ENCODE measurements around the gene RPS5. TPM values are rescaled to one million over a fixed set of nuclear protein-coding genes. Genes with fewer than 3 reads are reported as not detected.

Gene RPS5
- total RNA-seq, 1 donor from 2014 or later, result 673 TPM

- no peak for DNase-seq (ENCODE audit: low spot score)
Measured at GRCh38 chr19:58381460-58382212, 5.4 kb upstream of the RPS5 start.

GRCh38 chr19:58382997-58383603 is 4.0 kb upstream of the RPS5 start:
- no peak for DNase-seq (ENCODE audit: low spot score)

- no peak for DNase-seq (ENCODE audit: low spot score)
Measured at GRCh38 chr19:58385313-58385890, 1.7 kb upstream of the RPS5 start.

GRCh38 chr19:58385891-58386575 is 1.0 kb upstream of the RPS5 start:
- no peak for DNase-seq (ENCODE audit: low spot score)

- DNase-seq (ENCODE audit: low spot score), result no peak
Measured at GRCh38 chr19:58387338-58388174, 487 bp downstream of the RPS5 start.

- no peak for DNase-seq (ENCODE audit: low spot score)
Measured at GRCh38 chr19:58388175-58388526, 1.1 kb downstream of the RPS5 start.

- no peak for DNase-seq (ENCODE audit: low spot score)
Measured at GRCh38 chr19:58392945-58393724, 6.1 kb downstream of the RPS5 start.

- no peak for DNase-seq (ENCODE audit: low spot score)
Measured at GRCh38 chr19:58393725-58394033, 6.6 kb downstream of the RPS5 start.

GRCh38 chr19:58394821-58395219 is 7.8 kb downstream of the RPS5 start:
- DNase-seq (ENCODE audit: low spot score), result no peak

GRCh38 chr19:58395220-58395978 is 8.3 kb downstream of the RPS5 start, which contains the start of gene RNF225:
Gene RNF225, plus strand, starts transcription at chr19:58395656. Its CDS starts 434 bp downstream, at chr19:58396090.
- no peak for DNase-seq (ENCODE audit: low spot score)

- no peak for DNase-seq (ENCODE audit: low spot score)
Measured at GRCh38 chr19:58395979-58396627, 9.0 kb downstream of the RPS5 start.

- no peak for DNase-seq (ENCODE audit: low spot score)
Measured at GRCh38 chr19:58396691-58397532, 9.8 kb downstream of the RPS5 start.

- DNase-seq (ENCODE audit: low spot score), result no peak
Measured at GRCh38 chr19:58397533-58398037, 10.5 kb downstream of the RPS5 start.

GRCh38 chr19:58398087-58398486 is 11.0 kb downstream of the RPS5 start:
- DNase-seq (ENCODE audit: low spot score), result no peak

GRCh38 chr19:58398545-58398944 is 11.5 kb downstream of the RPS5 start:
- DNase-seq (ENCODE audit: low spot score), result no peak

- DNase-seq (ENCODE audit: low spot score), result no peak
Measured at GRCh38 chr19:58399903-58400302, 12.8 kb downstream of the RPS5 start.

GRCh38 chr19:58400316-58400915 is 13.3 kb downstream of the RPS5 start:
- no peak for DNase-seq (ENCODE audit: low spot score)

Measured in mesenteric fat pad (tissue), 1 donor.